ENCODE measurements around the gene TMEM212.

- TF ChIP-seq POLR2AphosphoS5 (IDR thresholded peaks at IDR 0.05) (no peak), EP300 (IDR thresholded peaks at IDR 0.05) (no peak)
Observed at GRCh38 chr3:171854649-171855305, 11.6 kb downstream of the TMEM212 start.

All from stomach (tissue), 4 donors.